D721Med (cell line): ENCODE data around the gene TANK.
"Not testable (repeated sequence)": the region's sequence is repeated elsewhere in the genome, so short reads cannot be mapped to it uniquely, and the experiment has no call there.

ENCODE experiments used
- DNase-seq: peaks from one replicate; pipeline ENCODE4 v3.0.0; 2011; ENCODE audit warnings: low spot score; ENCODE audit not compliant: insufficient read length
- FAIRE-seq: peaks from 2 replicates; lab custom pipeline; 2011; peaks lifted over from hg19 to GRCh38; lab: Jason Lieb, UNC
- CTCF ChIP-seq: IDR thresholded peaks from 2 replicates; pipeline ENCODE4 v1.5.1; 2012; ENCODE audit warnings: mild to moderate bottlenecking, control low read depth; ENCODE audit not compliant: insufficient read depth; ENCODE audit errors: missing control alignments

Gene TANK

GRCh38 chr2:161238560-161239325, 78.5 kb downstream of the TANK start:
- FAIRE-seq (no peak), DNase-seq (peak; percentile 17)
- TF ChIP-seq CTCF: no peak

DNA sequence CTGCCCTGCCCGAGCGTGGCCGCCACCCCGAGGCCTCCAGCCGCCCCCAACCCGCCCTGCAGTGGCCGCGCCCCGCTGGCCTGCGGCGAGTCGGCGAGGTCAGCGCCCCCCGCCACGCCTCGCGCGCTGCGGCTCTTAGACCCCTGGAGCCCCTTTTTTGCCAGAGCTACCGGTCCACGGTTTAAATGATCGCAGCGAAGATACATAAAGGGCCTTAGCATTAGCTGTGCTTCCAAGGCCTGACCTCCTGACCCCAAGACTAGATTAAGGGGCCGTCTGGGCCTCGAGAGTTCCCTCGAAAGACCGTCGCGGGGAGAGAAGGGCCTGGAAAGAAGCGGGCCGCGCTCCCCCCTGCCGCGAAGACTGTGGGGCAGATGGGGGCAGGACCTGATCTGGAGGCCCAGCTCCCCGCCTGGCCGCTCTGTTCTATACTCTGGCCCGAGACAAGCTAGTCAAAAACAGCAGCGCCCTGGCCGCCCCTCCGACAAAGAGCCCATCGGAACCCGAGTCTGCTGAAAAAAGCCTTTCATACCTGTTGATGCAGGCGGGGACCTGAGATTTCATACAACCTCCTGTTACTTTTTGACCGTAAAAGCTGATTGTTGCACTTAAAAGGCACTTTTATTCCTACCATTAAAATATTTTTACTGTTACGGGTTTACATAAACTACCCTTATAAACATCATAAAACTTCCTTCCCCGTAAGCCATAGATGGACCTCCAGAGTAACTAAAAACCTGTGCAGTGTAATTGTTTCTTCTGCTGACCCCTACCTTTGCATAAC, 79.3 kb downstream of the TANK start:
- DNase-seq (no peak), FAIRE-seq (no peak)
- TF ChIP-seq CTCF: no peak

GRCh38 chr2:161241894-161242293, 81.7 kb downstream of the TANK start:
- FAIRE-seq (no peak), DNase-seq (no peak)
- no peak for TF ChIP-seq CTCF

DNA sequence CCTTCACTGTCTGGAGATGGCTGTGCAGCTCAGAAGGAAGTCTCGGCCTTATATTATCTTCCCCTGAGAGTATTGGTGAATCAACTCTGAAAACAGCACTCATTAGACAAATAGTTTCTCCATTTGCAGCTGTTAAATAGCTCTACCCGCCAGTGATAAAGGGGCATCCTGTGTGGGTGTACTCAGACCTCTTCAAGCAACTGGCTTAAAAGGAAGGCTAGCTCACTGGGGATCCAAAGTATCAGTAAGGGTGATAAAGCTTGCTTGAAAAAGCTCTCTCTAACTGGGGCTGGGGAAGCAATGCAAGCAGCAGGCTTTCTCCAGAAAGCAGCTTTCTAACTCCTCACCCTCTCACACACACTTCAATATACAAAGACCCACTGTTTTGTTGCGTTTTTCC, 83.1 kb downstream of the TANK start:
- FAIRE-seq (no peak), DNase-seq (no peak)
- TF ChIP-seq CTCF: no peak

- no peak for TF ChIP-seq CTCF
- no peak for DNase-seq
- no peak for FAIRE-seq
Measured at GRCh38 chr2:161243905-161244304, 83.7 kb downstream of the TANK start.

GRCh38 chr2:161244387-161245260, 84.4 kb downstream of the TANK start:
- DNase-seq, FAIRE-seq: not testable (repeated sequence)

DNA sequence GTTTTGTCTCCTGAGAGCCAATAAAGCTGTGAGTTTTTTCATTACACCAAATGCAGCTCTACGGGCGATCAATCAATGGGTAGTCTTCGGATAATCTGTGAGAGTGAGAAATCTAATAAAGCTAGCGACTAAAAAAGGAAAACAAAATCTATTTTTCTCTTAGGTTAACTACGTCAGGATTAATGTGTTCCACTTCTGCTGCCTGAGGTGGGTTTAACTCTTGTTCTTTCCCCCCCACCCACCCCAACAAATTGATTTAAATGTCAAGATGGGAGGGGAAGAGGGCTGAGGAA, 85.0 kb downstream of the TANK start:
- DNase-seq: no peak
- TF ChIP-seq CTCF: no peak
- FAIRE-seq: no peak
